Measurements from ENCODE around the gene OTOF.

The OTOF gene

DNA sequence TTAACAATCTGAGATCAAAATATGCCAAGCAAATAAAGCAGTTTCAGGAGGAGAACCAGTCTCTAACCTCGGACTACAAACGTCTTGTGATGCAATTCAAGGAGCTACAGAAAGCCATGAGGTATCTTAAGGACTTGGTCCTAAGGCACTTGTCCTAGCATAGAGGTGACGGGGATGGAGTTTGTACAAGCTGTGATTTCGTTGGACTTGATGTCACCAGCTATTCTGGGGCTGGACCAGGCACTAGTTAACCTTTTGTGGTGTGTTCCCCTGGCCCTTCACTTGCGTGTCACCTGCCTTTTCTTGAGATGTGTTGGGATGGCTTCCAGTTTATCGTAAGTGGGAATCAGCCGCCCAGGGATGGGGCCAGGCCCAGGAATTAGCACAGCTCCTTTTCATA is 33.7 kb downstream of the OTOF start:
- DNase-seq = no peak

DNA sequence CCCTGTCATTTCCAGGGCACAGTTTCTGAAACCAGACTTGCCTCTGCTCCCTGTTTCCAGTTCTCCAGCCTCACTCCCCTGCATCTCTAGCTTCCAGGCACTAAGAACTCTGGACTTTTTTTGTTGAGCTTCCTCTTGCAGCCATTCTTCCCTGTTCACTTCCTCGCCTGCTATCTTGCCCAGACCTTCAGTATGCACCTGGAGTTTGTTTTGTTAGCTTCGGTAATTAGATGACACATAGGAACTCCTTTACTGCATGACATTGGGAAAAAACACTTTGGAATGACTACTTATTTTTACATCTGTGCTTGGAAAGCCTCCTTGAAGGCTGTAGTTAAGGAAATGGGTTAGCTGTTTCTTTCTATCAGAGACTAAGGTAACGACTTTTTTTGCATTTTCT is 35.2 kb downstream of the OTOF start:
- DNase-seq = no peak

DNA sequence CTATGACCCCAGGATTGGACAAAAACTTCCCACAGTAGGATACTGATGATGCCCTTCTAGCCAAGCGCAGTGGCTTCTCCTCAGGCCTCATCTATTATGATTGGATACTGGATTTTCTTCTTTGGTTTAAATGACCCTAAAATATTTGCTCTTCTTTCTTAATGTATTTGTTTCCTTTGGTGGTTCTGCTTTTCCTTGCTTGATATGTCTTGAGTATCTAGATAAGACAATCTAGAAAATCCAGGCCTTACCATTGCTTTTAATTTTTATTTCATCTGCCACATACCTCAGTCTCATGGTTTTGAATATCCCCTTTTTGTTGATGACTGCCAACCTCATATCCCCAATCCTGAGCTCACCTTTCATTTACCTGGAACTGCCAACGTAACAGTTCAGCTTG is 35.6 kb downstream of the OTOF start:
- no peak for DNase-seq

DNA sequence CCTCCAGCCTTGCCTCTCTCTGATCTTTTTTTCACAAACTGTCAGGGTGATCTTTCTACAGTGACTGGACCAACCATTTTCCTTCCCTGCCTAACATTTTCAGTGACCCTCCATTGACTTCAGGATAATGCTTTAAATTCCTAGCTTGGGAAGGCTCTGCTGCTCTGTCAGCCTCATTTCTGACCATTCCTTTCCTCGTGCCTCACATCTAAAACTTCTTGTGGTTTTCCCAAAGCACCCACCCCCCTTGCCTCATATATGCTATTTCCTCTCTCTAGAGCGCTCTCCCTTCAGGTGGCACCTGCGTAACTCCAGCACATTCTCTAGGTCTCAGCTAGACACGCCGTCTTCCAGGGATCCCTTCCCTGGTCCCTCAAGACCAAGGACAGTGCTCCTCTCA is 39.0 kb downstream of the OTOF start:
- no peak for DNase-seq

DNA sequence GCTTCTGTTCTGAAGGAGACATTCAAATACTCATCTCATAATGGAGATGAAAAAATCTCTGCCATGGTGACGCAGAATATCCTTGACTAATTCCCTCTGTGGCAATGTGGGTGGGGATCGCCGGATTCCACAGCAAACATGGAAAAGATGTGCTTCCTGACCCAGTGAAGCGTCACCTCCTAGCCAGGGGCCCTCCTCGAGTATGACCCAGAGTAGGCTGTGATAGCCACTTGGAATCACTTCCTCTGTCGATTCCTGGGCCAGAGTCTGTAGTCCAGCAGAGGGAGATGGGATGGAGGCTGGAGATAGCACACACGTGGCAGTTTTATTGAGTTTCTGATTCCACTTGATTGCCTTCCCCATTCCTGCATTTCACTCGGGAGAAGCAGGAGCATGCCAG is 39.4 kb downstream of the OTOF start:
- DNase-seq = no peak

DNA sequence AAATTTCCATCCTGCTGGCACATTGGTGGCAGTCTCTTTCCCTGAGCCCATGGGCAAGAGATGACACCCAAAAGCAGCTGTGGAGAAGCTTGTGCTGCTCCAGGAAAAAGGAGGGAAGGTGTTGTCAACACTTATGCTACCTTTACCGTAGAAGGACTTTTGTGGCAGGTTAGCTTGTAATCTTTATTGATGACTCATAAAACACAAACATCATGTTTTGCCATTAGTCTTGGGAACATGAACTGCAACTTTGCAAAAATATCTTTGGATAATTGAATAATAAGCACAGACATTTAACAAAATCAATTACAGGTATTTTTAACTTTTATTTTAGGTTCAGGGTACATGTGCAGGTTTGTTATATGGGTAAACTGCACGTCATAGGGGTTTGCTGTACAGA is 42.8 kb downstream of the OTOF start:
- no peak for DNase-seq

DNA sequence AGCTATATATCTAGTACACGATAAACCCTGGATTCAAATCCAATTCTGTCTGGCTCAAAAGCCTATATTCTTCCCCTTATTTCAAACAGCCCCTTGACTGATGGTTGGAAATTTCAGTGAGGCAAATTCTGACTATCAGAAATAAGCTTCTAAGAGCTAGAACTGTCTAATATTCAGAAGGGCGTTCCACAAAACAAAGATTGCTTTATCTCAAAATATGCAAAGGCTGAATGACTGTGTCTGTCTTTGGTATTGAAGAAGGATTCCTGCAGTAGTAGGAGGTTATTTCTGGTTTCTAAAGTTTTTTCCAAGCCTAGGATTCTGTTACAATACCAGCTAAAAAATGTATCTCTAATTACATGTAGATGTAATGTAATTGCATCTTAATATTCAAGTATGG is 45.1 kb downstream of the OTOF start:
- no peak for DNase-seq

DNA sequence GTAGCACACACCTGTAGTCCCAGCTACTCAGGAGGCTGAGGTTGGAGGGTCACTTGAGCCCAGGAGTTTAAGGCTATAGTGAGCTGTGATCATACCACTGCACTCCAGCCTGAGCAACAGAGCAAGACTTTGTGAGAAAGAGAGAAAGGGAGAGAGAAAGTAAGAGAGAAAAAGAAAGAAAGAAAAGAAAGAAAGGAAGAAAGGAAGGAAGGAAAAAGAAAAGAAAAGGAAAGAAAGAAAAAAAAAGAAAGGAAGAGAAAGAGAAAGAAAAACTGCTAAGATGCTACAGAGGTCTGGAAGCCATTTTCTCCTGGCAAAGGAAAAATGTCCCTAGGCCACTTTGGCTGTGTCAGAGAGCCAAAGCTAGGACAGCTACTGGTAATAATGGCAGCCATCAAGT is 45.6 kb downstream of the OTOF start:
- no peak for DNase-seq

DNA sequence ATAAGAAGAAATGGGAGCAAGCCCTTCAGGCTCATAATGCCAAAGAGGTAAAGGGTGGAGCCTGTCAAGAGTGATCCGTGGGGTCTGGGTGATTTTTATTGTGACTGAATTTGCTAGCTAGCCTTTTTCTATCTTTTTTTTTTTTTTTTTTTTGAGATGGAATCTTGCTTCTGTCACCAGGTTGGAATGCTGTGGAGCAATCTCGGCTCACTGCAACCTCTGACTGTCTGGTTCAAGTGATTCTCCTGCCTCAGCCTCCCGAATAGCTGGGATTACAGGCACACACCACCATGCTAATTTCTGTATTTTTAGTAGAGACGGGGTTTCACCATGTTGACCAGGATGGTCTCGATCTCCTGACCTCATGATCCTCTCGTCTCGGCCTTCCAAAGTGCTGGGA is 47.1 kb downstream of the OTOF start:
- no peak for DNase-seq

DNA sequence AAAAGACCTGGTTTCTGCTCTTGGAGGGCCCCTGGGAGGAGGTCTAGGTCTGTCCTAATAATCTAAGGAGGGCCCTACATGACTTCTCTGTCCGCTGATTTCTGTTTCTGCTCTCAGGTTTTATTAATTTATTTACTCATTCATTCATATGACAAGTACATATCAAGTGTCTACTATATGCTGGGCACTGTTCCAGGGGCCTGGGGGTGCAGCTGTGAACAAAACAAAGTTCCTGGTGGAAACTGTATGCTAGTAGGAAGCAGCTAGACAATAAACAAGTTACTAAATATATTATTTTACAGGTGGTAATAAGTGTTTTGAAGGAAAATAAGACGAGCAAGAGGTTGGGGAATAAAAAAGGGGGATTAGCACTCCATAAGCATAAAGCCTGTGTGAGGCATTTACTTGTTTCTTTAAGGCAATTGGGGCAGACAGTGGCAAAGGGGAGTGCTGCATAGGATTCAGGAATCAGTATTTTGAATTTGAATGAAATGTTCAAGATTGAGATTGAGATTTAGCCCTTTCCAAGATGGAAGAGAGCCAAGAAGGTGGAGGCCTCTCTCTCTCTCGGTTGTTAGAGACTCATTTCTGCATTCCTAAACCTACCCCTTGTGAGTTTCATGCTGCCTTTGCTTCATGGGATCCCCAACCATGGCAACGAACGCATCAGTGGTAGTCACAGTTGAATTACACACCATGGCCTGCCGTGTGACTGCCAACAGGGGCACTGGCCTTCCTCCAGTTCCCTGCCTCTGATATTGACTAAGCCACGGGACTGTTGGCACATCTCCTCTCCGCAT is 47.9 kb downstream of the OTOF start:
- no peak for DNase-seq

DNA sequence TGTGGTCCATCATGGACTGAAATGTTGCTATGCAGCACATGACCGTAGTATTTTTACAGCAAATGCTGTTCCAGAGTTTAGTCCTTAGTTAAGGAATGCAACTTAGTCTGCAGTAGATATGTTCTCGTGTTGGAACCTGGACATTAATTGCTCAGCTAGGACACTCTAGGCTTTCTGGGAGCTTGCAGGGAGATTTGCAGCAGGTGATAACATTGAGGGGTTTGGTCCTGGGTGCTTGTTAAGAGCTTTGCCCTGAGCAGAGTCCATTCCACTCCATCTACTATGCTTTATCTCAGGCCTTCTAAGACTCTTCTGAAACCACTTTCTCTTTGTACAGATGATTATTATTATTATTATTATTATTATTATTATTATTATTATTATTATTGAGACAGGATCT is 49.1 kb downstream of the OTOF start:
- DNase-seq = no peak

DNA sequence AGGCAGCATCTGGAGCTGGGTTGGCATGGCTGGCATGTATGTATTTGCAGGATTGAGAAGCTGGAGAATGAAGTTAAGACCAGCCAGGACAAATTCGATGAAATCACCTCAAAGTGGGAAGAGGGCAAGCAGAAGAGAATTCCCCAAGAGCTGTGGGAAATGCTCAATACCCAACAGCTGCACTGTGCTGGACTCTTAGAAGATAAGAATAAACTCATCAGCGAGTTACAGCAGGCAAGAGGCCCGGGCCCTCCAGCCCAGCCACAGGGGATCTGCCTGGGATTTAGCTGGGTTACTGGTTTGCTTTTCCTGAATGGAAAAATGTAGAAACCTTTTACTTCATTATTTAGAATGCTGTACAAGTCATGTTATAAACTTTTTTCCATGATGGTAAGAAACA is 53.7 kb downstream of the OTOF start:
- no peak for DNase-seq

DNA sequence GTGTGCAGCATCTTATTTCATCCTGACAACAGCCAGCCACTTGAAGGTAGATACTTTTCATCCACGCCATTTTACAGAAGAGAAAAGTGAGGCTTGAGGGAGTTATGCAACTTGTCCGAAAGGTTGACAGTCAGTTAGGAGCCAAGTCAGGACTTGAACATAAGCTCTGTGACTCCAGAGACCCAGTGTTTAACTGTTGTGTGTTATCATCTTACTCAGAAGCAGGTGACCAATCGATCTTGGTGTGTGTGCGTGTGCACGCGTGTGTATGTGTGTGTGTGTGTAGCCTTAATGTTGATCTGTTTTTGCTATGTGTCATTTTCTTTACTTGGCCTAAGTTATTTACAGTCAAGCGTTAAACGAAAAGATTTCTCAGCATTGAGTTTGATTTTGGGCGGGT is 54.2 kb downstream of the OTOF start:
- DNase-seq = no peak

DNA sequence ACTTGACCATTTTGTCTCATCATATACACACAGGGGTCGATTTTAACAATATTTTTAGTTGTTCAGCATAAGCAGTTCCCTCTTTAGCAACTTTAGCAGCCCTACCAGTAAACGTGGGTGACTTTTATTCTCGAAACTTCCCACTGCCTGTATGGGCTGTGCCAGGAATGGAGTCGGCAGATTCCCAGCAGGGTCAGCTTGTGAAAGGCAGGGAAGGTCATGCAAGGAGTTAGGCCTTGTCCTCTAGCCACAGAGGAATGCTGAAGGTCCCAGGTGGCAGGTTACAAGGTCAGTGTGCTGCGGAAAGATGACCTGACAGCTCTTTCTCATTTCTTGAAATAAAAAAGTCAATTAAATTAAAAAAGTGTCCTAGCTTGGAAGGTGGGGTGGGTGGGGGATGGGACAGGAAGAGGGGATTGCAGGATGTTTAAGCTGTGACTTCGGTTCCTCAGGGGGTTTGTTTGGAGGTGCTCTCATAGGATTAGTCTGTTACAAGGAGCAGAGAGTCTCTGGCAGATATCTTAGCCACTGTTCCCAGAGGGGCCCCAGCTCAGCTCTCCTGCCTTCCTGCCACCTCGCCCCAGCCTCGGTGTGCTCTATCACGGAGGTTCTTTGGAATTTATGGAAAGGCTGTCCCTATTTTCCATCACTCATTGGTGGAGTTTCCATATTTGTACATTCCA is 54.8 kb downstream of the OTOF start:
- DNase-seq = no peak

DNA sequence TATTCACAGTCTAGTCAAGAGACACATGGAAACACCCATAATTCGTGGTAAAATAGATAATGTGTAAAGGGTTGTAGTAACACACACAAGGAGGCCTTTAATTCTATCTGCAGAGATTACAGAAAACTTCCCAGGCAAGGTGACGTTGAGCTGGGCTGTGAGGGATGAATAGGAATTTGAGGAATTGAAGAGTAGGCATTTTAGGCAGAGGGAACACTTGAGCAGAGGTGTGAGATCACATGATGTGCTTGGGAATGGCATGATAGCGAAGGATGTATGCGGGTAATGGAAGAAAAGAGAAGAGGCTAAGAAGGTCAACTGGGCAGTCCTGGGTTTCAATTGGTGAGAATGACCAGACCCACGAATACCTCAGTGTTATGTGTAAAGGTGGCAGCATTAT is 56.0 kb downstream of the OTOF start:
- no peak for DNase-seq

DNA sequence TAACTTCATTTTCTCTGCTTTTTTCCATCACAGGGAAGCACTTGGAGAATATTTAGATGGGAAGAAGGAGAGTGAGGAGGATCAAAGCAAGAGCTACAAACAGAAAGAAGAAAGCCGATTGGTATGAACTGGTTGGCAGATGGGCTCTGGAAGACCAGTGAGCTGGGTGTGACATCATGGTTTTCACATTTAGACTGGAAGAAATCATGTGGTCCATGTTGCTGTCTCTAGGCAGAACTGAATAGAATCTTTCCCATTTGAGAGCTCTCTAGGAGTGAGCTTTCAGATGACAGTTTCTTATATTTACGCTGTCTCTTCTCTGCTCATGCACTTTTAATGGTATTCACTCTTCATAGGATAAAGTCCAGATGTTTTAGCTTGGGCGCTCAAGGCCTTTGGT is 63.6 kb downstream of the OTOF start:
- DNase-seq = no peak

DNA sequence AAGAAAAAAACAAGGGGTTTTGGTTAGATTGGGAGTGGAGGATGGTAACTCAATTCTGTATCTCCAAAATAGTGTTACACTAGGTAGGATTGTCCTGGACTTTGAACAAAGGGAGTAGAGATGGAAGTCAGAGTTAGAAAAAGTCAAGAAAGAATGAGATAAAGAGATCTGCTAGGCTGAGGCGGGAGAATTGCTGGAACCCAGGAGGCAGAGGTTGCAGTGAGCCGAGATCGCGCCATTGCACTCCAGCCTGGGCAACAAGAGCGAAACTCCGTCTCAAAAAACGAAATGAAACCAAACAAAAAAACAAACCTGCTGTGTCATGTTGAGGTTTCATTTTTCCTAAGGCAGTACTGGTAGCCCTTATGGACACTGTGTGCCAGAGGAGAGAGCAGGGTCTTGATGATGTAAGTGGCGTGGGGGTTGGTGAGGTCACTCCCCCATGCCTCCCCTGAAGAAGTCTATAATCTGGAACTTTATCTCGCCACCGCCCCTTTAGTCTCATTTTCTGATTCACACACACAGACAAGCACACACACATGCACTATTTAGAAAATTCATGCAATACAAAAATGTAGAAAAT is 65.7 kb downstream of the OTOF start:
- DNase-seq = no peak

DNA sequence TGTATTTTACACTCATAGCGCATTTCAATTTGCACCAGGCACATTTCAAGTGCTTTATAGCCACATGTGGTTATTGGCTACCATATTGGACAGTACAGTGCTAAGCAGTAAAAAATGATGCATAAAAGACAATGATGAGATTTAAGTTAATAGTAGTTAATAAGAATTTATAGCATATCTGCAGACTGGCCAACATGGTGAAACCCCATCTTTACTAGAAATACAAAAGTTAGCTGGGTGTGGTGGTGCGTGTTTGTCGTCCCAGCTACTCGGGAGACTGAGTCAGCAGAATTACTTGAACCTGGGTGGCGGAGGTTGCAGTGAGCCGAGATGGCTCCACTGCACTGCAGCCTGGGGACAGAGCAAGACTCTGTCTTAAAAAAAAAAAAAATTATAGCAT is 66.5 kb downstream of the OTOF start:
- DNase-seq = no peak

DNA sequence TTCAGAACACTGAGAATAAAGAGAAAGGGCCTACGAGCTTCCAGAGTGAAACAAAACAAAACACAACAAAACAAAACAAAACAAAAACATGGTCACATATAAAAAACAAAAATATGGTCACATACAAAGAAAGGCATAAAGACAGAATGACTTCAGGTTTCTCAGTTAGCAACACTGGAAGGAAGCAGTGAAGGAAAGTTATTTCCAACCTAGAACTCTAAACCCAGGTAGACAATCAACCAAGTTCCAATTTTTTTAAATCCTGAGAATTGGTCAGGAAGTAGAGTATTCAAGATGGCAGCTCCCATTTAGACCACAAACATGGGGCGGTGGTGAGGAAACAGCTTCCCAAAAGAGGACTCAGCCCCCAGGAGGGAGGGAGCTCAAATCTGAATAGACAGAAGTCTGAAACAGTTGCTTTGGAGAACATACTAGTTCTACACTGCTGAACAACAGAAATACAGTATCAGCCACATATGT is 67.1 kb downstream of the OTOF start:
- DNase-seq = no peak

DNA sequence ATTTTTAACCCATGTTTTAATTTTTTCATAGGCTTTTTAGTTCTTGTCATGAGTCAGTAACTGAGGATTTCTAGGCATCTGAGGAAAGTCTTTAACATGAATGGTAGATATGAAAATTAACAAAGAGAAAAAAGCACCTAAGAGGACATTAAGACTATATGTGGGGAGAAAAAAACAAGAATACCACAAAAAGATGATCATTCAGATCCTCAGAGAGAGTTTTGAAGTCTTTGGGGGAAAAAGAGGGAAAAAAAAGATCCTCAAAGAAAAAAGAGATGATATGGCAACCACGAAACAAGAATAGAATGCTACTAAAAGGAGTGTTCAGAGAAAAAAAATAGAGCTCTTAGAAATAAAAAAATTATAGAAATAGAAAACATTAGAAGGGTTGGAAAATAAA is 68.1 kb downstream of the OTOF start:
- DNase-seq = no peak

DNA sequence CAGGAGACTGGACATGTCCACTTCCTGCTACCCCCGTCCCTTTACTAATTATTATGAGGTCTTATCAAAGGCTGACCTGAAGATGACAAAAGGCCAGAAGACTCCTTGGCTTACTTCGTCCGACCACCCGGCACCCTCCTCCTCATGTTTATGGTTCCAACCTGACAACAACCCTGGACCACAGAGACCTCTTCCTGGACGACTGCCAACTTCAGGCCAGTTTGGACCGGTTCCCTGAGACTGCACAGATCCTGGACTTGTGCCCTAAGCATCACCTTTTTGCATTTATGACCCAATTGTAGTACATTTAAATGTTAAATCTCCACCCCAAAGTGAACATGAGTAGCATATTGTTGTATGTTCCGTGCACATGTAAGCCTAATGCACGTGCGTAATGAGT is 70.4 kb downstream of the OTOF start:
- no peak for DNase-seq

Data from KG1 (cell line).